Cardiac muscle cell (in vitro differentiated cells and primary cell): ENCODE measurements around the gene CEP112. TPM values are rescaled to one million over a fixed set of nuclear protein-coding genes. Genes with fewer than 3 reads are reported as not detected.

ENCODE experiments used
- DNase-seq, 2 donors: peaks; one replicate each; pipeline versions ENCODE4 v3.0.0 to v3.0.0-alpha.2; 2010 to 2017; ENCODE audit warnings: low read depth in 1 of 2, low spot score in 1 of 2
- H3K27ac ChIP-seq: fragments of 200-600 bp; sonication (generic); 2 replicates; pipeline ENCODE4 v1.5.1; 2016
- H3K27me3 ChIP-seq: fragments of 200-600 bp; sonication (generic); 2 replicates; pipeline ENCODE4 v1.6.0; 2016; ENCODE audit warnings: control low read depth
- H3K36me3 ChIP-seq: fragments of 200-600 bp; sonication (generic); 2 replicates; pipeline ENCODE4 v1.5.1; 2016; ENCODE audit warnings: control low read depth
- H3K4me1 ChIP-seq: fragments of 200-600 bp; sonication (generic); 2 replicates; pipeline ENCODE4 v1.8.1; 2017; ENCODE audit warnings: low read depth, mild to moderate bottlenecking, mixed run types
- H3K4me3 ChIP-seq: fragments of 200-600 bp; sonication (generic); 2 replicates; pipeline ENCODE4 v1.5.1; 2016; ENCODE audit warnings: mild to moderate bottlenecking
- H3K9me3 ChIP-seq: fragments of 200-600 bp; sonication (generic); 2 replicates; pipeline ENCODE4 v1.5.1; 2017; ENCODE audit warnings: low read depth, mild to moderate bottlenecking, control low read depth
- CTCF ChIP-seq: IDR thresholded peaks from 2 replicates; pipeline ENCODE4 v1.5.1; 2012; ENCODE audit warnings: low read depth, mild to moderate bottlenecking, low read length
- polyA plus RNA-seq: library from polyadenylated mRNA; unstranded; fragments of >200 nt; fragmentation: Nextera tagmentation; extraction: Ambion mirVana; gene quantifications from 2 replicates; pipeline ENCODE4 v1.2.1, GENCODE V29; 2016
- total RNA-seq: library from RNA; depleted of rRNA; stranded (reverse); fragments of >200 nt; gene quantifications from 2 replicates; pipeline ENCODE4 v1.2.3, GENCODE V29; 2016

Gene CEP112
- total RNA-seq (4.2 and 10.9 TPM in 2 replicates), polyA plus RNA-seq (7.7 and 14.4 TPM in 2 replicates)

- Histone ChIP-seq H3K27me3 (no peaks in the 10 kb centered on the region), H3K9me3 (no peaks in the 10 kb centered on the region), H3K27ac (peak within 1 kb of the TSS; percentile 28), H3K4me3 (peak within 1 kb of the TSS; percentile 76), H3K36me3 (no peaks in the 10 kb centered on the region), H3K4me1 (peaks cover 8% of the 10 kb centered on the region)
- no peak for TF ChIP-seq CTCF
- peak; percentile 86 to 96 for DNase-seq
Observed at GRCh38 chr17:66191593-66192377, at the start of gene CEP112. Gene CEP112 (minus strand): TSS chr17:66192133.

- no peaks in the 10 kb centered on the region for H3K9me3 ChIP-seq
- DNase-seq: peak in 1 of 2 donors; percentile 9
- no peak for TF ChIP-seq CTCF
- H3K27me3 ChIP-seq: no peaks in the 10 kb centered on the region
- no peak overlapping the region for H3K27ac ChIP-seq
- no peak overlapping the region for H3K4me3 ChIP-seq
- no peaks in the 10 kb centered on the region for H3K36me3 ChIP-seq
- no peaks in the 10 kb centered on the region for H3K4me1 ChIP-seq
Observed at GRCh38 chr17:66240630-66241029, 48.7 kb upstream of the CEP112 start.

- no peaks in the 10 kb centered on the region for H3K4me1 ChIP-seq
- no peaks in the 10 kb centered on the region for H3K27me3 ChIP-seq
- TF ChIP-seq CTCF: no peak
- no peaks in the 10 kb centered on the region for H3K9me3 ChIP-seq
- no peak overlapping the region for H3K4me3 ChIP-seq
- no peaks in the 10 kb centered on the region for H3K36me3 ChIP-seq
- H3K27ac ChIP-seq: no peak overlapping the region
- no peak for DNase-seq
Observed at GRCh38 chr17:66240013-66240412, 48.1 kb upstream of the CEP112 start.

GRCh38 chr17:66235377-66235994, 43.6 kb upstream of the CEP112 start:
- no peak for DNase-seq
- TF ChIP-seq CTCF: no peak
- Histone ChIP-seq H3K9me3 (no peaks in the 10 kb centered on the region), H3K4me1 (no peaks in the 10 kb centered on the region), H3K36me3 (no peaks in the 10 kb centered on the region), H3K27ac (no peak overlapping the region), H3K27me3 (no peaks in the 10 kb centered on the region), H3K4me3 (no peak overlapping the region)

- no peak for TF ChIP-seq CTCF
- Histone ChIP-seq H3K27ac (no peak overlapping the region), H3K9me3 (no peaks in the 10 kb centered on the region), H3K4me3 (no peak overlapping the region), H3K36me3 (no peaks in the 10 kb centered on the region), H3K4me1 (no peaks in the 10 kb centered on the region), H3K27me3 (peaks cover under 1% of the 10 kb centered on the region)
- no peak for DNase-seq
Observed at GRCh38 chr17:66234611-66235010, 42.7 kb upstream of the CEP112 start.
